ENCODE measurements around the gene CFB. TPM values are rescaled to one million over a fixed set of nuclear protein-coding genes. Genes with fewer than 3 reads are reported as not detected.
A peak's percentile ranks its signal among the peaks of the same experiment; 100 is the strongest.

CFB gene
- total and polyA plus RNA-seq, 2 of the 13 experiments (the other 11 are each of a cell fraction or from before 2014, with no cell fraction given): 171 to 513 TPM

DNA sequence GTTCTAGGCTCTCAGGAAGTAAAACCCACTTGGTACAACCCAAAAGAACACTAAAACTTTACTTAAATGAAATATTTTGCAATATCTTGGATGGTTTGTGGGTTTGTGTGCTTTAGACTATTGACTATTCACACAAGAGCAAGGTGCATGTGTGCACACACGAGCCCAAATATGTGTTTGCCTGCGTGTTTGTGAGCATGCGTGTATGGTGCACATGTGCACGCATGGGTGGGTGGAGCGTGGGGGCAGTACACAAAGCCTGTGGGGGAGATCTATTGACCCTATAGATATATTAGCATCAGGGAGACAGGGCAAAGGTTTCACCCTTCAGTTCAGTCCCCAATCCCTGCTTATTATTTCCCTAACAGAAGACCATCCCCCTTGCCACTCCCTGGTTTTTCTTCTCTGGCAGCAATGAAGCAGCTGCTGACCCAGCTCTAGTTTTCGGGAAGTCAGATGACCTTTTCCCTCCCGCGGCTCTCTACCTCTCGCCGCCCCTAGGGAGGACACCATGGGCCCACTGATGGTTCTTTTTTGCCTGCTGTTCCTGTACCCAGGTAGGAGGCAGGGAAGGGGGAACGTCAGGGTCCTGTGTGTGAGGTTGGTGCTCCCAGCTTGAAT lies 18.5 kb upstream of the CFB start, which contains the start of gene C2 (continued):
- TF ChIP-seq MLX (CRISPR knock-in tag; IDR thresholded peaks at IDR 0.05) (peak; percentile 95), ZBTB21 (CRISPR knock-in tag; IDR thresholded peaks at IDR 0.05) (peak; percentile 67; the same call in 1 of the 2 replicates), ZFP82 (CRISPR knock-in tag; IDR thresholded peaks at IDR 0.05; ENCODE audit: borderline replicate concordance) (0 out of 2 replicates have a peak, but pooled peaks have one; percentile 88), ZMYM4 (CRISPR knock-in tag; IDR thresholded peaks at IDR 0.05) (peak; percentile 68), FOXM1 (CRISPR knock-in tag; IDR thresholded peaks at IDR 0.05) (no peak), HHEX (CRISPR knock-in tag; IDR thresholded peaks at IDR 0.05) (peak; percentile 92), KDM6A (CRISPR knock-in tag; IDR thresholded peaks at IDR 0.05; ENCODE audit: low read depth) (peak; percentile 97), ZNF281 (CRISPR knock-in tag; IDR thresholded peaks at IDR 0.05; ENCODE audit: borderline replicate concordance) (peak; percentile 91), ELK4 (CRISPR knock-in tag; IDR thresholded peaks at IDR 0.05; ENCODE audit: borderline replicate concordance) (no peak), ATF7-NPFF (CRISPR knock-in tag; IDR thresholded peaks at IDR 0.05; ENCODE audit: low read depth) (no peak), CBX2 (IDR thresholded peaks at IDR 0.05; ENCODE audit: low read depth, low read length) (no peak), CBX2 (CRISPR knock-in tag; IDR thresholded peaks at IDR 0.05; ENCODE audit: low read depth) (0 out of 2 replicates have a peak, but pooled peaks have one; percentile 74), CCAR2 (optimal IDR thresholded peaks at IDR 0.05; ENCODE audit: low read depth, low read length) (peak; percentile 79)
- TF ChIP-seq, protein P1, sequence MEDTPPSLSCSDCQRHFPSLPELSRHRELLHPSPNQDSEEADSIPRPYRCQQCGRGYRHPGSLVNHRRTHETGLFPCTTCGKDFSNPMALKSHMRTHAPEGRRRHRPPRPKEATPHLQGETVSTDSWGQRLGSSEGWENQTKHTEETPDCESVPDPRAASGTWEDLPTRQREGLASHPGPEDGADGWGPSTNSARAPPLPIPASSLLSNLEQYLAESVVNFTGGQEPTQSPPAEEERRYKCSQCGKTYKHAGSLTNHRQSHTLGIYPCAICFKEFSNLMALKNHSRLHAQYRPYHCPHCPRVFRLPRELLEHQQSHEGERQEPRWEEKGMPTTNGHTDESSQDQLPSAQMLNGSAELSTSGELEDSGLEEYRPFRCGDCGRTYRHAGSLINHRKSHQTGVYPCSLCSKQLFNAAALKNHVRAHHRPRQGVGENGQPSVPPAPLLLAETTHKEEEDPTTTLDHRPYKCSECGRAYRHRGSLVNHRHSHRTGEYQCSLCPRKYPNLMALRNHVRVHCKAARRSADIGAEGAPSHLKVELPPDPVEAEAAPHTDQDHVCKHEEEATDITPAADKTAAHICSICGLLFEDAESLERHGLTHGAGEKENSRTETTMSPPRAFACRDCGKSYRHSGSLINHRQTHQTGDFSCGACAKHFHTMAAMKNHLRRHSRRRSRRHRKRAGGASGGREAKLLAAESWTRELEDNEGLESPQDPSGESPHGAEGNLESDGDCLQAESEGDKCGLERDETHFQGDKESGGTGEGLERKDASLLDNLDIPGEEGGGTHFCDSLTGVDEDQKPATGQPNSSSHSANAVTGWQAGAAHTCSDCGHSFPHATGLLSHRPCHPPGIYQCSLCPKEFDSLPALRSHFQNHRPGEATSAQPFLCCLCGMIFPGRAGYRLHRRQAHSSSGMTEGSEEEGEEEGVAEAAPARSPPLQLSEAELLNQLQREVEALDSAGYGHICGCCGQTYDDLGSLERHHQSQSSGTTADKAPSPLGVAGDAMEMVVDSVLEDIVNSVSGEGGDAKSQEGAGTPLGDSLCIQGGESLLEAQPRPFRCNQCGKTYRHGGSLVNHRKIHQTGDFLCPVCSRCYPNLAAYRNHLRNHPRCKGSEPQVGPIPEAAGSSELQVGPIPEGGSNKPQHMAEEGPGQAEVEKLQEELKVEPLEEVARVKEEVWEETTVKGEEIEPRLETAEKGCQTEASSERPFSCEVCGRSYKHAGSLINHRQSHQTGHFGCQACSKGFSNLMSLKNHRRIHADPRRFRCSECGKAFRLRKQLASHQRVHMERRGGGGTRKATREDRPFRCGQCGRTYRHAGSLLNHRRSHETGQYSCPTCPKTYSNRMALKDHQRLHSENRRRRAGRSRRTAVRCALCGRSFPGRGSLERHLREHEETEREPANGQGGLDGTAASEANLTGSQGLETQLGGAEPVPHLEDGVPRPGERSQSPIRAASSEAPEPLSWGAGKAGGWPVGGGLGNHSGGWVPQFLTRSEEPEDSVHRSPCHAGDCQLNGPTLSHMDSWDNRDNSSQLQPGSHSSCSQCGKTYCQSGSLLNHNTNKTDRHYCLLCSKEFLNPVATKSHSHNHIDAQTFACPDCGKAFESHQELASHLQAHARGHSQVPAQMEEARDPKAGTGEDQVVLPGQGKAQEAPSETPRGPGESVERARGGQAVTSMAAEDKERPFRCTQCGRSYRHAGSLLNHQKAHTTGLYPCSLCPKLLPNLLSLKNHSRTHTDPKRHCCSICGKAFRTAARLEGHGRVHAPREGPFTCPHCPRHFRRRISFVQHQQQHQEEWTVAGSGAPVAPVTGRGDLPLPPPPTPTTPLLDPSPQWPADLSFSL (CRISPR knock-in tag; IDR thresholded peaks at IDR 0.05): peak; percentile 100
- TF ChIP-seq, protein P2, sequence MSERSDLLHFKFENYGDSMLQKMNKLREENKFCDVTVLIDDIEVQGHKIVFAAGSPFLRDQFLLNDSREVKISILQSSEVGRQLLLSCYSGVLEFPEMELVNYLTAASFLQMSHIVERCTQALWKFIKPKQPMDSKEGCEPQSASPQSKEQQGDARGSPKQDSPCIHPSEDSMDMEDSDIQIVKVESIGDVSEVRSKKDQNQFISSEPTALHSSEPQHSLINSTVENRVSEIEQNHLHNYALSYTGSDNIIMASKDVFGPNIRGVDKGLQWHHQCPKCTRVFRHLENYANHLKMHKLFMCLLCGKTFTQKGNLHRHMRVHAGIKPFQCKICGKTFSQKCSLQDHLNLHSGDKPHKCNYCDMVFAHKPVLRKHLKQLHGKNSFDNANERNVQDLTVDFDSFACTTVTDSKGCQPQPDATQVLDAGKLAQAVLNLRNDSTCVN (CRISPR knock-in tag; IDR thresholded peaks at IDR 0.05; ENCODE audit: borderline replicate concordance): peak; percentile 92; the same call in 1 of the 2 replicates
